GM21381 (cell line): ENCODE results near the gene CLK3.
A peak's percentile ranks its signal among the peaks of the same experiment; 100 is the strongest.

Experiments
- ATAC-seq: cut with Tn5 transposase; IDR thresholded peaks from one replicate; pipeline ENCODE4 v1.9.1; 2021; ENCODE audit warnings: mild to moderate bottlenecking, moderate library complexity; ENCODE audit not compliant: unreplicated experiment

Gene CLK3

GRCh38 chr15:74603026-74603788 is 12.4 kb upstream of the CLK3 start:
- ATAC-seq, result no peak

GRCh38 chr15:74603789-74604705 is 11.6 kb upstream of the CLK3 start:
- no peak for ATAC-seq

GRCh38 chr15:74604983-74605794 is 10.4 kb upstream of the CLK3 start:
- ATAC-seq, result no peak

- no peak for ATAC-seq
Measured at GRCh38 chr15:74605795-74606150, 9.9 kb upstream of the CLK3 start.

- ATAC-seq, result no peak
Measured at GRCh38 chr15:74608786-74609185, 6.8 kb upstream of the CLK3 start.

- ATAC-seq, result no peak
Measured at GRCh38 chr15:74609938-74610301, 5.7 kb upstream of the CLK3 start.

GRCh38 chr15:74610302-74610951 is 5.2 kb upstream of the CLK3 start:
- no peak for ATAC-seq

- ATAC-seq, result no peak
Measured at GRCh38 chr15:74611341-74611740, 4.3 kb upstream of the CLK3 start.

- no peak for ATAC-seq
Measured at GRCh38 chr15:74611834-74612233, 3.8 kb upstream of the CLK3 start.

- ATAC-seq, result no peak
Measured at GRCh38 chr15:74612677-74613076, 3.0 kb upstream of the CLK3 start.

GRCh38 chr15:74613089-74613952 is 2.3 kb upstream of the CLK3 start:
- no peak for ATAC-seq

- no peak for ATAC-seq
Measured at GRCh38 chr15:74613953-74614743, 1.5 kb upstream of the CLK3 start.

- peak; percentile 43 for ATAC-seq
Measured at GRCh38 chr15:74614744-74615507, 710 bp upstream of the CLK3 start.

- ATAC-seq, result no peak
Measured at GRCh38 chr15:74616366-74616939, 817 bp downstream of the CLK3 start.

GRCh38 chr15:74616996-74617395 is 1.4 kb downstream of the CLK3 start:
- ATAC-seq, result no peak

GRCh38 chr15:74618841-74619596 is 3.4 kb downstream of the CLK3 start:
- no peak for ATAC-seq

- no peak for ATAC-seq
Measured at GRCh38 chr15:74619916-74620635, 4.4 kb downstream of the CLK3 start.
